ENCODE results near the gene NWD2. TPM values are rescaled to one million over a fixed set of nuclear protein-coding genes. Genes with fewer than 3 reads are reported as not detected.

The NWD2 gene
- total and polyA plus RNA-seq, 10 donors, result 0.05 TPM; not detected in 9

GRCh38 chr4:37224854-37225253, 19.7 kb upstream of the NWD2 start:
- no peaks in the 10 kb centered on the region for H3K36me3 ChIP-seq
- WGBS, 5 donors, result 63 to 81% (median 75%) methylated on average over 4 of the region's 4 CpGs
- no peak overlapping the region for H3K4me3 ChIP-seq

GRCh38 chr4:37225778-37226177, 18.8 kb upstream of the NWD2 start:
- H3K27ac ChIP-seq, result no peak overlapping the region
- no peak for DNase-seq
- no peaks in the 10 kb centered on the region for H3K27me3 ChIP-seq (replicated peaks in 1 of 7)
- TF ChIP-seq POLR2A (IDR thresholded peaks at IDR 0.05) (no peak), POLR2AphosphoS5 (IDR thresholded peaks at IDR 0.05) (no peak), CTCF (IDR thresholded peaks at IDR 0.05 in 8 of 11, conservative IDR thresholded peaks at IDR 0.05 in 3 of 11) (no peak)
- intact Hi-C loops (cut with DNase I; ENCODE audit: low total_unique reads), result no loop called here
- 33 to 51% (median 37%) methylated on average over 2 of the region's 2 CpGs for WGBS, 5 donors
- H3K9me3 ChIP-seq, result no peaks in the 10 kb centered on the region
- H3K4me3 ChIP-seq, result no peak overlapping the region
- no peaks in the 10 kb centered on the region for H3K4me1 ChIP-seq
- no peaks in the 10 kb centered on the region for H3K36me3 ChIP-seq

More at GRCh38 chr4:37224854-37225253, 19.7 kb upstream of the NWD2 start:
- intact Hi-C loops (cut with DNase I; ENCODE audit: low total_unique reads), result no loop called here
- DNase-seq, result no peak
- Histone ChIP-seq H3K27me3 (replicated peaks in 1 of 7) (no peaks in the 10 kb centered on the region), H3K4me1 (no peaks in the 10 kb centered on the region), H3K27ac (no peak overlapping the region), H3K9me3 (no peaks in the 10 kb centered on the region)
- TF ChIP-seq POLR2AphosphoS5 (IDR thresholded peaks at IDR 0.05) (no peak), POLR2A (IDR thresholded peaks at IDR 0.05) (no peak), CTCF (IDR thresholded peaks at IDR 0.05 in 8 of 11, conservative IDR thresholded peaks at IDR 0.05 in 3 of 11) (no peak)

DNA sequence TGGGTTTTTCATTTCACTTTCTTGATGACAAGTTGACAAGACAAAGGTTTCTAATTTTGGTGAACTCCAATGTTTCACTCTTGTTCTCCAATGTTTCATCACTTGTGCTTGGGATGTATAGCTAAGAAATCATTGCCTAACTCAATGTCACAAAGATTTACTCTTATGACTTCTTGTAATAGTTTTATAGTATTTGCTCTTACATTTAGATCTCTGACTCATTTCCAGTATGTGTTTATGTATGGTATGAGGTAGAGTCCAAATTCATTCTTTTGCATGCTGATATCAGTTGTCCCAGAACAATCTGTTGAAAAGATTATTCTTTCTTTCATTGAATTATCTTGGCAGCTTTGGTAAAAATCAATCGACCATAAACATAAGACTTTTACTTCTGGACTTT, 12.2 kb upstream of the NWD2 start:
- Histone ChIP-seq H3K4me3 (no peak overlapping the region), H3K27me3 (replicated peaks in 1 of 7) (peaks cover 0 to 6% (median 0%) of the 10 kb centered on the region in 7 donors), H3K36me3 (no peaks in the 10 kb centered on the region), H3K27ac (no peak overlapping the region), H3K4me1 (no peaks in the 10 kb centered on the region), H3K9me3 (no peaks in the 10 kb centered on the region)
- 62 to 85% (median 78%) methylated on average over 1 of the region's 1 CpG for WGBS, 5 donors
- TF ChIP-seq POLR2A (IDR thresholded peaks at IDR 0.05), result no peak
- TF ChIP-seq CTCF (IDR thresholded peaks at IDR 0.05 in 8 of 11, conservative IDR thresholded peaks at IDR 0.05 in 3 of 11), result no peak
- TF ChIP-seq POLR2AphosphoS5 (IDR thresholded peaks at IDR 0.05), result no peak
- intact Hi-C loops (cut with DNase I; ENCODE audit: low total_unique reads), result no loop called here
- DNase-seq, result no peak

DNA sequence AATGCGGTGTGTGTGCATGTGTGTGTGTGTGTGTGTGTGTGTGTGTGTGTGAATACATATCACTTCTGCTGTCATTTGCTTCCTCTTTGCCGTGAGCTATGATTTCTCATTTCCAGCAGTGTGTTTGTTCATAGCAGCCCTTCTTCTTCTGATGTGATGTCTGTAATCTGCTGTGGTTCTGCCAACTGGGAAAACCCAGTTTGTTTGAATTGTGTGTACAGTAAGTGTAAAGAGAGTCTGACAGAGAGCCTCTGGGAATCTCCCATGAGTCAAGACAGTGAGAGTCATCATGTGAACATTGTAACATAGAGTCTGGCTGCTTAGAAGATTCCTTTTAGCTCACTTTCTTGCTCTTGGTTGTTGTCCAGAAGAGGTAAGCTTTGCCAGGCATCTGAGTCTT, 8.4 kb upstream of the NWD2 start:
- H3K9me3 ChIP-seq, result no peaks in the 10 kb centered on the region
- H3K4me3 ChIP-seq, result no peak overlapping the region
- H3K4me1 ChIP-seq, result no peaks in the 10 kb centered on the region
- intact Hi-C loops (cut with DNase I; ENCODE audit: low total_unique reads), result no loop called here
- no peak for TF ChIP-seq POLR2A (IDR thresholded peaks at IDR 0.05)
- TF ChIP-seq CTCF (IDR thresholded peaks at IDR 0.05 in 8 of 11, conservative IDR thresholded peaks at IDR 0.05 in 3 of 11), result no peak
- TF ChIP-seq POLR2AphosphoS5 (IDR thresholded peaks at IDR 0.05), result no peak
- DNase-seq, result no peak
- WGBS, 5 donors, result 41 to 71% (median 44%) methylated on average over 2 of the region's 2 CpGs
- H3K27me3 ChIP-seq (replicated peaks in 1 of 7), result peaks cover 0 to 16% (median 0%) of the 10 kb centered on the region in 7 donors
- no peak overlapping the region for H3K27ac ChIP-seq
- H3K36me3 ChIP-seq, result no peaks in the 10 kb centered on the region

Measured in spleen (tissue), 11 donors.